ENCODE results near the gene KHK. TPM values are rescaled to one million over a fixed set of nuclear protein-coding genes. Genes with fewer than 3 reads are reported as not detected.

KHK gene
- total RNA-seq, 1 donor from 2014 or later = 9.3 TPM

GRCh38 chr2:27093430-27094352 is 7.1 kb downstream of the KHK start:
- no peaks in the 10 kb centered on the region for H3K36me3 ChIP-seq
- H3K4me1 ChIP-seq = peaks cover 8% of the 10 kb centered on the region
- H3K27me3 ChIP-seq = no peaks in the 10 kb centered on the region
- no peak for DNase-seq (ENCODE audit: extremely low spot score in 2 of 2)
- TF ChIP-seq POLR2A (IDR thresholded peaks at IDR 0.05) = no peak
- no peak for TF ChIP-seq POLR2AphosphoS5 (IDR thresholded peaks at IDR 0.05; ENCODE audit: insufficient read depth in 1 of 2, low read depth in 1 of 2)
- TF ChIP-seq CTCF (IDR thresholded peaks at IDR 0.05) = no peak
- no peak overlapping the region for H3K4me3 ChIP-seq
- intact Hi-C loops (cut with DNase I) = no loop called here
- no peak overlapping the region for H3K27ac ChIP-seq
- no peaks in the 10 kb centered on the region for H3K9me3 ChIP-seq

- no peak for DNase-seq (ENCODE audit: extremely low spot score in 2 of 2)
- TF ChIP-seq CTCF (IDR thresholded peaks at IDR 0.05) = no peak
- TF ChIP-seq POLR2AphosphoS5 (IDR thresholded peaks at IDR 0.05; ENCODE audit: insufficient read depth in 1 of 2, low read depth in 1 of 2) = no peak
- no peak for TF ChIP-seq POLR2A (IDR thresholded peaks at IDR 0.05)
- Histone ChIP-seq H3K36me3 (no peaks in the 10 kb centered on the region), H3K4me1 (peaks cover 8% of the 10 kb centered on the region), H3K27me3 (no peaks in the 10 kb centered on the region), H3K4me3 (no peak overlapping the region), H3K9me3 (no peaks in the 10 kb centered on the region), H3K27ac (no peak overlapping the region)
- intact Hi-C loops (cut with DNase I) = no loop called here
These were observed 7.9 kb downstream of the KHK start for GRCh38 chr2:27094353-27094984.

- intact Hi-C loops (cut with DNase I) = loop anchor here (5.0 kb wide), 1 partner anchor 187 kb away; the partner anchor contains the start of gene TRIM54
These were observed 8.8 kb downstream of the KHK start for GRCh38 chr2:27095427-27095744.

GRCh38 chr2:27095745-27096651 is 9.4 kb downstream of the KHK start:
- intact Hi-C loops (cut with DNase I) = loop anchor here (2.0 to 5.0 kb wide), 2 partner anchors 73 to 186 kb away; partner anchors contain the start of gene TRIM54
- no peaks in the 10 kb centered on the region for H3K9me3 ChIP-seq
- H3K27me3 ChIP-seq = no peaks in the 10 kb centered on the region
- H3K4me1 ChIP-seq = peaks cover 8% of the 10 kb centered on the region
- H3K36me3 ChIP-seq = no peaks in the 10 kb centered on the region
- peak overlapping the region; percentile 34 to 43 for H3K4me3 ChIP-seq
- TF ChIP-seq POLR2A (IDR thresholded peaks at IDR 0.05) (no peak), POLR2AphosphoS5 (IDR thresholded peaks at IDR 0.05; ENCODE audit: insufficient read depth in 1 of 2, low read depth in 1 of 2) (peak in 1 of 2 donors; percentile 37)
- no peak for DNase-seq (ENCODE audit: extremely low spot score in 2 of 2)
- no peak overlapping the region for H3K27ac ChIP-seq

More at GRCh38 chr2:27095427-27095744, 8.8 kb downstream of the KHK start:
- Histone ChIP-seq H3K4me1 (peaks cover 8% of the 10 kb centered on the region), H3K4me3 (no peak overlapping the region), H3K36me3 (no peaks in the 10 kb centered on the region), H3K9me3 (no peaks in the 10 kb centered on the region), H3K27ac (no peak overlapping the region), H3K27me3 (no peaks in the 10 kb centered on the region)
- no peak for DNase-seq (ENCODE audit: extremely low spot score in 2 of 2)
- TF ChIP-seq POLR2A (IDR thresholded peaks at IDR 0.05) = no peak
- TF ChIP-seq CTCF (IDR thresholded peaks at IDR 0.05) = no peak
- no peak for TF ChIP-seq POLR2AphosphoS5 (IDR thresholded peaks at IDR 0.05; ENCODE audit: insufficient read depth in 1 of 2, low read depth in 1 of 2)
